HepG2 (cell line): ENCODE results near the gene SLC25A28. TPM values are rescaled to one million over a fixed set of nuclear protein-coding genes. Genes with fewer than 3 reads are reported as not detected.

Source experiments
- ATAC-seq: fragments of 200-7000 bp; cut with Tn5 transposase; 3 replicates; pipeline ENCODE4 v1.9.1; 2020; ENCODE audit warnings: mild to moderate bottlenecking, moderate library complexity
- BruUV-seq: library from RNA; stranded (reverse); fragments of 400-500 nt; replicated peaks from 2 replicates; lab custom pipeline; 2021; lab: Mats Ljungman, UMichigan
- CTCF ChIA-PET: fragments of 300-600 bp; formaldehyde crosslinking; extraction: SDS; loops from one replicate; lab custom pipeline; 2021; ENCODE audit warnings: low total read pairs, inconsistent platforms, low intra/inter-chr PET ratio; lab: Yijun Ruan, JAX
- POLR2A ChIA-PET: fragments of 350-600 bp; sonication (Branson Sonifier 250); formaldehyde crosslinking; loops from one replicate; lab custom pipeline; 2020; ENCODE audit warnings: antibody characterized with exemption, inconsistent platforms; lab: Yijun Ruan, JAX
- DNase-seq: peaks from one replicate; pipeline ENCODE4 v3.0.0-alpha.2; 2015; ENCODE audit warnings: low spot score
- FAIRE-seq: peaks from 3 replicates; lab custom pipeline; 2011; peaks lifted over from hg19 to GRCh38; lab: Jason Lieb, UNC
- H2AFZ ChIP-seq: one replicate; pipeline ENCODE4 v1.6.1; 2011; ENCODE audit warnings: low read length, inconsistent platforms
- H3K27ac ChIP-seq: fragments of 300-600 bp; 3 replicates; pipeline ENCODE4 v1.8.0; 2011; ENCODE audit warnings: mixed run types, mild to moderate bottlenecking, mixed read lengths, low read length, inconsistent platforms; ENCODE audit not compliant: insufficient read depth; ENCODE audit errors: extremely low read length
- H3K27me3 ChIP-seq, 2 experiments: fragments of 200-600 bp in 1 of 2; 2 replicates in 1 of 2; 3 replicates in 1 of 2; pipeline versions ENCODE4 v1.6.0 to v1.8.0; 2011; ENCODE audit warnings: low read length in 2 of 2, mild to moderate bottlenecking in 2 of 2, moderate library complexity in 2 of 2, inconsistent platforms in 1 of 2; ENCODE audit not compliant: insufficient read depth in 2 of 2, control insufficient read depth in 1 of 2
- H3K36me3 ChIP-seq, 2 experiments: fragments of 200-600 bp in 1 of 2; replicated peaks in 1 of 2; 2 replicates in 1 of 2; 3 replicates in 1 of 2; pipeline versions ENCODE4 v1.5.1 to v1.8.0; 2011; ENCODE audit warnings: low read length in 2 of 2, inconsistent platforms in 1 of 2; ENCODE audit not compliant: insufficient read depth in 2 of 2, control insufficient read depth in 1 of 2
- H3K4me1 ChIP-seq: 2 replicates; pipeline ENCODE4 v1.5.1; 2012; ENCODE audit warnings: low read length, inconsistent platforms; ENCODE audit not compliant: insufficient read depth
- H3K4me2 ChIP-seq: 2 replicates; pipeline ENCODE4 v1.6.0; 2011; ENCODE audit warnings: low read depth, low read length, inconsistent platforms
- H3K4me3 ChIP-seq, 3 experiments: fragments of 200-600 bp in 1 of 3; sonication (generic), shearing (Covaris generic) in 1 of 3; replicated peaks in 1 of 3; 2 replicates each; pipeline ENCODE4 v1.5.1; 2011 to 2016; ENCODE audit warnings: low read length in 3 of 3, inconsistent platforms in 2 of 3, low read depth in 2 of 3, mild to moderate bottlenecking in 2 of 3, control low read depth in 1 of 3, mixed read lengths in 1 of 3; ENCODE audit not compliant: insufficient read depth in 1 of 3
- H3K79me2 ChIP-seq: one replicate; pipeline ENCODE4 v1.6.1; 2011; ENCODE audit warnings: low read length, inconsistent platforms; ENCODE audit not compliant: insufficient read depth
- H3K9ac ChIP-seq: 2 replicates; pipeline ENCODE4 v1.6.0; 2011; ENCODE audit warnings: mild to moderate bottlenecking, low read depth, low read length, inconsistent platforms; ENCODE audit not compliant: insufficient read depth
- H3K9me3 ChIP-seq: 2 replicates; pipeline ENCODE4 v1.5.1; 2012; ENCODE audit warnings: mild to moderate bottlenecking, low read length
- H4K20me1 ChIP-seq: 2 replicates; pipeline ENCODE4 v1.6.0; 2011; ENCODE audit warnings: inconsistent platforms, mild to moderate bottlenecking, low read length, moderate library complexity; ENCODE audit not compliant: insufficient read depth
- PHF21A ChIP-seq: sonication (generic); formaldehyde crosslinking; IDR thresholded peaks from 2 replicates; pipeline ENCODE4 v1.5.0; 2020; ENCODE audit warnings: mild to moderate bottlenecking, missing genetic modification reagents
- RBM22 ChIP-seq: fragments of 200-400 bp; formaldehyde crosslinking; optimal IDR thresholded peaks from 2 replicates; pipeline ENCODE3; 2017; ENCODE audit warnings: mild to moderate bottlenecking, low read length, moderate library complexity
- RFXANK ChIP-seq: IDR thresholded peaks from 2 replicates; pipeline ENCODE4 v1.6.1; 2016
- SNRNP70 ChIP-seq: fragments of 200-400 bp; formaldehyde crosslinking; IDR thresholded peaks from 2 replicates; pipeline ENCODE4 v1.6.1; 2017; ENCODE audit warnings: mild to moderate bottlenecking, low read depth, low read length, moderate library complexity
- TEAD3 ChIP-seq: optimal IDR thresholded peaks from 2 replicates; pipeline ENCODE3; 2016; ENCODE audit warnings: borderline replicate concordance
- ZBTB8A ChIP-seq: sonication (generic); formaldehyde crosslinking; IDR thresholded peaks from 2 replicates; pipeline ENCODE4 v1.4.0; 2020; ENCODE audit warnings: mild to moderate bottlenecking, low read depth, missing genetic modification reagents, borderline replicate concordance
- ZNF136 ChIP-seq: sonication (generic); formaldehyde crosslinking; IDR thresholded peaks from 2 replicates; pipeline ENCODE4 v1.8.1; 2022; ENCODE audit warnings: low read depth, mild to moderate bottlenecking, moderate library complexity, missing genetic modification reagents
- ZNF160 ChIP-seq: sonication (generic); formaldehyde crosslinking; IDR thresholded peaks from 2 replicates; pipeline ENCODE4 v1.8.0; 2022; ENCODE audit warnings: mild to moderate bottlenecking, inconsistent platforms, missing genetic modification reagents
- ZNF256 ChIP-seq: sonication (generic); formaldehyde crosslinking; conservative IDR thresholded peaks from 2 replicates; pipeline ENCODE4 v1.4.0; 2020; ENCODE audit warnings: missing genetic modification reagents
- ZNF414 ChIP-seq: sonication (generic); formaldehyde crosslinking; IDR thresholded peaks from 2 replicates; pipeline ENCODE4 v1.5.0; 2020; ENCODE audit warnings: missing genetic modification reagents
- ZNF776 ChIP-seq: sonication (generic); formaldehyde crosslinking; IDR thresholded peaks from 2 replicates; pipeline ENCODE4 v1.4.0; 2020; ENCODE audit warnings: mild to moderate bottlenecking, missing genetic modification reagents
- ZNF790 ChIP-seq: sonication (generic); formaldehyde crosslinking; IDR thresholded peaks from 2 replicates; pipeline ENCODE4 v1.8.0; 2022; ENCODE audit warnings: missing genetic modification reagents, mild to moderate bottlenecking, borderline replicate concordance
- WGBS: methylation state at CpG from one replicate; pipeline ENCODE4 v1.1.6; 2017; ENCODE audit warnings: low lambda C conversion rate; 5-methylcytosine and 5-hydroxymethylcytosine counted together
- in situ Hi-C: cut with HindIII; loops from 2 replicates; pipeline ENCODE4 v1.10.0; 2017; ENCODE audit warnings: low pct_unique_long_range_greater_than_20kb; ENCODE audit not compliant: extremely low pct_ligation_motif_present
- intact Hi-C: fragments of 100-400 bp; cut with micrococcal nuclease; formaldehyde crosslinking; loops from one replicate; pipeline ENCODE4 v1.10.0; 2022; ENCODE audit not compliant: unreplicated experiment
- polyA plus RNA-seq, 8 experiments: library from polyadenylated mRNA; depleted of rRNA in 3 of 8; stranded (reverse) in 7 of 8; unstranded in 1 of 8; fragments of >200 nt; fragmentation: Illumina TruSeq in 4 of 8; extraction: Trizol in 4 of 8; gene quantifications; 2 replicates each; pipeline versions ENCODE4 v1.2.1 to v1.2.3, GENCODE V29; 2011 to 2016; ENCODE audit warnings: low read depth in 4 of 8, missing spikeins in 1 of 8, mixed read lengths in 1 of 8; ENCODE audit not compliant: insufficient read depth in 1 of 8
- total RNA-seq, 5 experiments: library from RNA; depleted of rRNA; stranded (reverse); fragments of >200 nt; fragmentation: Illumina TruSeq; extraction: Trizol; gene quantifications; 2 replicates each; pipeline ENCODE4 v1.2.3, GENCODE V29; 2016; ENCODE audit warnings: low read depth in 1 of 5
- TF ChIP-seq, protein P1 (sequence below): sonication (generic); formaldehyde crosslinking; IDR thresholded peaks from 2 replicates; pipeline ENCODE4 v1.4.0; 2020; ENCODE audit warnings: missing genetic modification reagents

SLC25A28 gene
- total and polyA plus RNA-seq, 2 of the 13 experiments (the other 11 are each of a cell fraction or from before 2014, with no cell fraction given): 15.2 to 41.0 TPM

DNA sequence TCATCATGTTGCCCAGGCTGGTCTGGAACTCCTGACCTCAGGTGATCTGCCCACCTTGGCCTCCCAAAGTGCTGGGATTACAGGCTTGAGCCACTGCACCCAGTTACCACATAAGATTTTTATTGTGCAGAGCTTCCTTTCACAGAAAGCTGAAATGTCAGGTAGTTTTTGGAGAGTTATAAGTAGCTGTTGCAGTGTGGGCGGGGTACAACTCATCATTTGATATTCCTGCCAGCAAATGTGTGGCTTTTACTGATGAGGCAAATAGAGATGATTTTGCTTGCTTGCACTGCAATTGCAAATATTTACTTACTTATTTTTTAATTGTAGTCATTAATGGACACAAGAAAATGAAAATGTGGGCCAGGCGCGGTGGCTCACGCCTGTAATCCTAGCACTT lies 55.1 kb downstream of the SLC25A28 start:
- H3K4me1 ChIP-seq: no peaks in the 10 kb centered on the region
- no peaks in the 10 kb centered on the region for H3K36me3 ChIP-seq
- peaks cover 0 to 6% of the 10 kb centered on the region in 2 experiments; a peak in 2 of 5 replicates for H3K27me3 ChIP-seq
- H3K4me2 ChIP-seq: no peak overlapping the region
- WGBS: 61% methylated on average over 4 of the region's 4 CpGs
- POLR2A ChIA-PET: no interaction called here
- H3K27ac ChIP-seq: no peak overlapping the region
- no peak for FAIRE-seq
- TF ChIP-seq ZNF256 (CRISPR knock-in tag) (no peak), TEAD3 (CRISPR knock-in tag) (no peak), RFXANK (no peak), ZNF776 (CRISPR knock-in tag) (no peak), ZBTB8A (CRISPR knock-in tag) (no peak), PHF21A (CRISPR knock-in tag) (no peak), ZNF160 (CRISPR knock-in tag) (no peak), SNRNP70 (no peak), RBM22 (no peak), ZNF136 (CRISPR knock-in tag) (no peak), ZNF790 (CRISPR knock-in tag) (no peak), ZNF414 (CRISPR knock-in tag) (no peak)
- TF ChIP-seq, protein P1, sequence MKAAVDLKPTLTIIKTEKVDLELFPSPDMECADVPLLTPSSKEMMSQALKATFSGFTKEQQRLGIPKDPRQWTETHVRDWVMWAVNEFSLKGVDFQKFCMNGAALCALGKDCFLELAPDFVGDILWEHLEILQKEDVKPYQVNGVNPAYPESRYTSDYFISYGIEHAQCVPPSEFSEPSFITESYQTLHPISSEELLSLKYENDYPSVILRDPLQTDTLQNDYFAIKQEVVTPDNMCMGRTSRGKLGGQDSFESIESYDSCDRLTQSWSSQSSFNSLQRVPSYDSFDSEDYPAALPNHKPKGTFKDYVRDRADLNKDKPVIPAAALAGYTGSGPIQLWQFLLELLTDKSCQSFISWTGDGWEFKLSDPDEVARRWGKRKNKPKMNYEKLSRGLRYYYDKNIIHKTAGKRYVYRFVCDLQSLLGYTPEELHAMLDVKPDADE (CRISPR knock-in tag): no peak
- TF ChIP-seq, all 625 proteins: peak for 0
- Histone ChIP-seq H3K9ac (no peak overlapping the region), H3K4me3 (no peak overlapping the region), H2AFZ (no peak overlapping the region), H3K79me2 (no peaks in the 10 kb centered on the region), H4K20me1 (no peaks in the 10 kb centered on the region), H3K9me3 (no peaks in the 10 kb centered on the region)
- DNase-seq: no peak
- in situ Hi-C loops: no loop called here
- no TSS peak for BruUV-seq
- ATAC-seq: no peak
- intact Hi-C loops: no loop called here
- CTCF ChIA-PET: no interaction called here
